ENCODE results near the gene HOOK2. TPM values are rescaled to one million over a fixed set of nuclear protein-coding genes. Genes with fewer than 3 reads are reported as not detected.

Gene HOOK2
- total and polyA plus RNA-seq, 2 of the 8 experiments (the other 6 are each of a cell fraction or from before 2014, with no cell fraction given): 23.8 to 63.2 TPM

GRCh38 chr19:12754465-12755196 is 20.7 kb downstream of the HOOK2 start:
- Histone ChIP-seq H2BK15ac (ENCODE audit: low read length) (no peak overlapping the region), H3K36me3 (ENCODE audit: control insufficient read depth in 2 of 4, insufficient read depth in 4 of 4, low read length in 3 of 4) (no peaks in the 10 kb centered on the region; a peak in 1 of 8 replicates), H3K27ac (ENCODE audit: low read depth, low read length) (no peak overlapping the region), H3K9me3 (ENCODE audit: insufficient read depth in 2 of 2, low read depth in 1 of 2, low read length in 1 of 2) (no peaks in the 10 kb centered on the region), H2AK5ac (ENCODE audit: low read depth, low read length) (no peak overlapping the region), H3K4me3 (ENCODE audit: extremely low read depth in 1 of 4, insufficient read depth in 2 of 4, low read depth in 3 of 4, low read length in 4 of 4) (no peak overlapping the region), H4K5ac (ENCODE audit: insufficient read length, low read depth, low read length) (no peak overlapping the region), H4K91ac (replicated peaks; ENCODE audit: insufficient read length, low read length) (no peak overlapping the region), H3K14ac (ENCODE audit: insufficient read length) (no peak overlapping the region), H3K79me1 (ENCODE audit: low read depth, low read length) (no peaks in the 10 kb centered on the region), H3K18ac (ENCODE audit: extremely low read depth, low read length) (no peak overlapping the region), H2AFZ (ENCODE audit: low read length) (no peak overlapping the region), H3K4me1 (replicated peaks in 1 of 4; ENCODE audit: control insufficient read depth in 3 of 4, insufficient read depth in 4 of 4, low read length in 3 of 4) (peaks cover 0 to 11% (median 8%) of the 10 kb centered on the region in 4 experiments; a peak in 6 of 7 replicates), H3K23ac (ENCODE audit: insufficient read length) (no peak overlapping the region), H4K8ac (ENCODE audit: extremely low read depth, insufficient read depth, low read length) (peak overlapping the region; percentile 57; the same call in 1 of the 2 replicates), H3K9ac (replicated peaks in 1 of 4; ENCODE audit: extremely low read depth in 1 of 4, low read depth in 3 of 4, low read length in 3 of 4) (no peak overlapping the region), H3K27me3 (replicated peaks in 1 of 4; ENCODE audit: control insufficient read depth in 3 of 4, extremely low read depth in 1 of 4, insufficient read depth in 3 of 4, low read length in 3 of 4) (no peaks in the 10 kb centered on the region; a peak in 3 of 7 replicates), H2BK12ac (ENCODE audit: low read depth, low read length) (no peak overlapping the region), H3K56ac (replicated peaks; ENCODE audit: insufficient read length, low read depth, low read length) (no peak overlapping the region), H2BK5ac (ENCODE audit: low read depth, low read length) (no peak overlapping the region), H2BK20ac (ENCODE audit: low read length) (no peak overlapping the region), H2BK120ac (replicated peaks; ENCODE audit: low read depth, low read length) (no peak overlapping the region), H3K23me2 (ENCODE audit: low read depth, low read length) (peaks cover 10% of the 10 kb centered on the region), H3K4ac (replicated peaks; ENCODE audit: insufficient read length, low read depth, low read length) (no peak overlapping the region), H4K20me1 (replicated peaks in 1 of 2; ENCODE audit: control insufficient read depth in 1 of 2, insufficient read depth in 2 of 2, low read length in 2 of 2) (no peaks in the 10 kb centered on the region), H3K4me2 (ENCODE audit: insufficient read depth in 1 of 2, low read depth in 2 of 2, low read length in 2 of 2) (no peak overlapping the region), H3K79me2 (ENCODE audit: control insufficient read depth in 1 of 2, insufficient read depth in 2 of 2, low read length in 2 of 2) (no peaks in the 10 kb centered on the region)
- no peak for TF ChIP-seq HDAC2 (IDR thresholded peaks at IDR 0.05; ENCODE audit: borderline replicate concordance in 1 of 2, low read depth in 2 of 2, low read length in 2 of 2)
- no peak for TF ChIP-seq TCF12 (IDR thresholded peaks at IDR 0.05; ENCODE audit: low read depth, low read length)
- TF ChIP-seq SP1 (IDR thresholded peaks at IDR 0.05; ENCODE audit: low read depth, low read length): no peak
- TF ChIP-seq TEAD4 (IDR thresholded peaks at IDR 0.05; ENCODE audit: low read depth, low read length): no peak
- no peak for TF ChIP-seq RFX5 (IDR thresholded peaks at IDR 0.05; ENCODE audit: borderline replicate concordance, low read depth, low read length)
- no peak for TF ChIP-seq POU5F1 (IDR thresholded peaks at IDR 0.05; ENCODE audit: low read depth, low read length)
- no peak for TF ChIP-seq CHD1 (IDR thresholded peaks at IDR 0.05; ENCODE audit: low read depth, low read length)
- DNase-seq (ENCODE audit: low read depth in 1 of 2, low spot score in 2 of 2): no peak
- WGBS, 2 experiments (ENCODE audit: extremely low coverage in 1 of 2, insufficient coverage in 1 of 2, insufficient read length in 1 of 2, insufficient replicate concordance in 2 of 2, low coverage in 1 of 2, low lambda C conversion rate in 2 of 2, missing lambda C conversion rate in 1 of 2): 91% methylated on average over 45 of the region's 50 CpGs; no CpG with 5 or more reads in 1 of the 2 experiments
- FAIRE-seq: no peak
- POLR2A ChIA-PET (ENCODE audit: partially characterized antibody): interaction anchor here (0.9 to 8.1 kb wide), 11 partner anchors 9 to 73 kb away, joined by 3 to 70 read pairs (median 7); partner anchors contain the start of genes DHPS, GET3, TNPO2 and TRIR
- CTCF ChIA-PET (ENCODE audit: partially characterized antibody): interaction anchor here (0.7 to 17.5 kb wide), 13 partner anchors 10 to 132 kb away, joined by 3 to 288 read pairs (median 4); partner anchors contain the start of genes GET3, JUNB, KLF1 and PRDX2
